HG03442 (cell line): Measurements from ENCODE around the gene UBAC2.

Source experiments
- ATAC-seq: cut with Tn5 transposase; IDR thresholded peaks from one replicate; pipeline ENCODE4 v1.9.1; 2021; ENCODE audit warnings: mild to moderate bottlenecking, moderate library complexity; ENCODE audit not compliant: unreplicated experiment

UBAC2 gene

DNA sequence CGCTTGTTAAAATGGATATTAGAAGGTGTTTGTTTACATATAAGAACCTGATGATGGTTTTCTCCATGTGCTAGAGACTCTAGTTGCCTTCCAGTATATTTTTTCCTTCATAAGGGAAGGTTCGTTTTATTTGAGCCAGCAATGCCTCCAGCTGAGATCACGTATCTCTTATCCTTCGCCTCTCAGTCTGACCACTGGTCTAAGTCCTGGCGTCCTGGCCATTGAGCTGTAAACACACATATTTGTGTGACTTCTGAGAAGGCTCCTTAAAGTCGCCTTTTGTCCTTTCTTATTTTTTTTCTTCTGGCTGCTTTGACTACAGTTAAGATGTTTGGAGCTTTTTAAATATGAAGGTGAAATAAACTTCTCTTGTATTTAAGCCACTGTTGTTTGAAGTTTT, 130.3 kb downstream of the UBAC2 start:
- no peak for ATAC-seq

DNA sequence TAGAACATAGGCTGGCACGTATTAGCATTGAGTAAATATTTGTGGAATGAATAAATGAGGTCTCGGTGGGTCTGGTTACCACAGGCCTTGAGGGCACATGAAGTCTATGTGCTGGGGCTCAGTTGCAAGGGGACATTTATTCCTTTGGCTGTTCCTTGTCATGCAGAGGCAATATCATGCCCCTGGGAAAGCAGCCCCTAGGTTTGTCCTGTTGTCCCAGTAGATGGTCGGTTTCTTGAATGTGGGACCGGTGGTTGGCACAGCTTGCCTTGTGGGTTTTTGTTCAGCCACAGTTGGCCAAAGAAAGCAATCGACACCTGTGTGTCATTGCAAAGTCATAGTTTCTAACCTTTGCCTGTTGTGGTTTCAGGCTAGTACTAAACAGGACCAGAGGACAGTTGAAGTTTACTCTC, 131.2 kb downstream of the UBAC2 start:
- peak; percentile 77 for ATAC-seq

DNA sequence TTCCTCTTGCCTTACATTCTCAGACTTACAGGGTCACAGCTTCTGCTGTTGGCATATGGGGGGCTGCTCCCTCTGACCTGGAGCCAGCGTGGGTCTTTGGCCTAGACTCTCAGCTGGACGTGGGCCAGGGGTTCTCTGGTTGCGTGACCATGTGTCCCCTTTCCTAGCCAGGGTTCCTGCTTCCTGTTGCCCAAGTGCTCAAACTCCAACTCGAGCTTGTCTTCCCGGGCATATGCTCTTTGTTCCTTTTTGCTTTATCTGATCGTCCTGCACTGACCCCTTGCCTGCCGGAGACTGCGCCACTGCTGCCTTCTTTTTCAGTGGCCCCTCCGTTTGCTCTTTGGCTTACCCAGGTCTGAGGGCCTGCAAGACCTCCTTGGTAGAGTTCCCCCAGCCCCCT, 131.8 kb downstream of the UBAC2 start:
- ATAC-seq: peak; percentile 12

DNA sequence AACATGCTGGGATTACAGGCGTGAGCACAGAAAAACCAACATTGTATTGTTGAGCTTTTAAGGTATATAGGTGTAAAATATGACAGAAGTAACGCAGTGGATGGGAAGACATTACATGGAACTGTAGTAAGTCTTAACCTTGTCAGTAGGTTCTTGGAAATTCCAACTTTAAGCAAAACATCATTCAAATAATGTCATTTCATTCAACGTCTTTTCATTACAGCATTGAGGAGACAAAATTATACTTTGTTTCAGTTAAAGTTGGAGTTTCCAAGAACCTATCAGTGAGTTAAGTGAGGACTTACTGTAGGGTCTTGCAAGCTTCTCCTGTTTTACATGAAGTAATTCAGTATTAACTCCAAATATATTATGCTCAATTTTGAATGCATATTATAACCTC, 133.6 kb downstream of the UBAC2 start:
- no peak for ATAC-seq

DNA sequence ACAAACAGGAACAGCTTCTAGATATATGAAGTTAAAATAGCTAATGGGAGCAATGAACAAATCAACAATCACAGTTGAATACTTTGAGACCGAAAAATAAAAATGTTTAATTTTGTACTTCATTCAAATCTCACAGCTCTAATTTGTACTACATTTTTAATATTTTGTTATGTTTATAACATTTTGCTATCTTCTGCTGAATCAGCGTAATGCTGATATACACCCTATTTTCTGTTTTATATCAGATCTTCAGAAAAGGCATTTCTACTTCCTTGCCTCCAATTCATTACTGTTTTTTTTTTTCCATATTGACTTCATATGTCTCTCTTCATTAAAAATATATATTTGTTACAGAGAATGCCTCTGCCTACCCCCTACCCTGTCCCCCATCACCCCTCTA, 134.4 kb downstream of the UBAC2 start:
- ATAC-seq: no peak

DNA sequence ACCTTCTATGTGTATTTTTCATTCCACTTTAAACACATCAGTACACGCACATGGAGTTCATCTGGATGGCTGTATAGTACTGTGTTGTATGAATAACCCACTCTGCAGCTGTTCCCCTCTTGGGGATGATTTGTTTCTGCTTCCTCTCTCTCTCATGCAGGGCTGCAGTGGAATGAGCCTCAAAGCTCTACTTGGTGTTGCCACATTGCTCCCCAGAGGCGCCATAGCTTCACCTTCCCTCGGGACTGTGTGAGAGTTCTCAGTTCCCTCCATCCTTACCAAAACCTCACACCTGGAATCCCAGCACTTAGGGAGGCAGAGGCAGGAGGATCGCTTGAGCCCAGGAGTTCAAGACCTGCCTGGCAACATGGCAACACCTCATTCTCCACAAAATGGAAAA, 134.9 kb downstream of the UBAC2 start:
- peak; percentile 61 for ATAC-seq

DNA sequence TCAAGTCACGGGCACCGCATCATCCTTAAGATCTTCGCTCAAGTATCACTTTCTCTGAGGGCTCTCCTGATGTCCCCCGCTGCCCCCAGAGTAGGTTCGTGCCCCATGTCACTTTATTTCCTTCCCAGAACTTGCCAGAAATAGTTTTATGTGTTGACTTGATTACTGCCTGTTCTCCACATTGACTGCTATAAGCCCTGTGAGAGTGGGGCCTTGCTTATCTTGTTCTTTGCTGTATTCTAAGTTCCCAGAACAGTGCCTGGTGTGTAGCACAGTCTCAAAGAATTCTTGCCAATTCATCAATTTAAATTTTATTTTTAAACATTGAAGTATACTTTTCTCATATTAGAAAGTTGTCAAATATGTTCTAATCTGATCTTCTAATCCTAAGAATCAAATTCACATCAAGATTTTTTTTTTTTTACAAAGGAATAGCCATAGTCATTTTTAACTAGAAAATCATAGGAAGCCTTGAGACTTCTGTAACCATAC, 138.6 kb downstream of the UBAC2 start:
- no peak for ATAC-seq

DNA sequence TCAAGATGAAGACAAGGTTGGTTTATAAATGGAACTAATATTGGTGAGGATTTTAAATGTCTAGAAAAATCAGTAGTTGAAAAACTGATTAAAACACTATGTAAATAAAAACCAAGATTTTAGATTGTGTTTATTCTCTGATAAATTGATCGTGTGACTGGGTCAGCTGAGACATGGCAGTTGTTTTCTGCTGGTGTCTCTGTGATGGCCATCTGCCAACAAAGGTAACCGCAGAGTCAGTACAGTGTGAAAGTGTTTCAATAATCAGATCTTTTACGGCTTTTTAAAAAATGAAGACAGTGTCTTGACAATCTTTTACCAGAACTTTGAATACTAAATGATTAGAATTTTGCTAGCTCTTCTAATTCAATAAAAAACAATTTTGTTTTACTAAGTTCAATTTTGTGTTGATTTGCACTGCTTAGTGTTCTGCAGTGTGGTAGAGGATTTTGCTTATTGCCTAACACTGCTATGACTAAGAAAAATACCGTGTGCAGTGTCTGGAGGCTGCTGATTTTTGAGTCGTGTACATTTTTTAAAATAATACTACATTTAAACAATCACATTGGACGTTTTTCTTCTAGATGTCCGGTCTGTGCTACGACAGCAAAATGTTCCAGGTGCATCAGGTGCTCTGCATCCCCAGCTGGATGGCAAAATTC, 139.2 kb downstream of the UBAC2 start:
- no peak for ATAC-seq

DNA sequence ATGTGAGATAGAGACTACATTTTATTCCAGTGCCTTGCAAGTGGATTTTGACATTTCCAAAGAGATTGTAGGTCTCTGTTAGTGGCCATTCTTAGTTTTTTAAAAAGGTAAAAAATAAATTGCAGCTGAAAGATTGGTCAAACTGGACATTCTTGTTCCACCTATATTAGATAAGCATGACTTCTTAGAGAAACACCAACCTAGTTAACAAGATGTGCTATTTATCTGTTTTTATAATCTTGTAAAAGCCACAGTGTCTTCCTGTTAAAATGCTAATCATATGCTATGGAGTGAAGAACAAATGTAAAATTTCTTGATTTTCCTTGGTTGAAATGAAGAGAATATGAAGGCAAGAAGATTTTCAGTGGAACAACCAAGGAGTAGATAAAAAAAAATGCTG, 140.0 kb downstream of the UBAC2 start:
- ATAC-seq: no peak

DNA sequence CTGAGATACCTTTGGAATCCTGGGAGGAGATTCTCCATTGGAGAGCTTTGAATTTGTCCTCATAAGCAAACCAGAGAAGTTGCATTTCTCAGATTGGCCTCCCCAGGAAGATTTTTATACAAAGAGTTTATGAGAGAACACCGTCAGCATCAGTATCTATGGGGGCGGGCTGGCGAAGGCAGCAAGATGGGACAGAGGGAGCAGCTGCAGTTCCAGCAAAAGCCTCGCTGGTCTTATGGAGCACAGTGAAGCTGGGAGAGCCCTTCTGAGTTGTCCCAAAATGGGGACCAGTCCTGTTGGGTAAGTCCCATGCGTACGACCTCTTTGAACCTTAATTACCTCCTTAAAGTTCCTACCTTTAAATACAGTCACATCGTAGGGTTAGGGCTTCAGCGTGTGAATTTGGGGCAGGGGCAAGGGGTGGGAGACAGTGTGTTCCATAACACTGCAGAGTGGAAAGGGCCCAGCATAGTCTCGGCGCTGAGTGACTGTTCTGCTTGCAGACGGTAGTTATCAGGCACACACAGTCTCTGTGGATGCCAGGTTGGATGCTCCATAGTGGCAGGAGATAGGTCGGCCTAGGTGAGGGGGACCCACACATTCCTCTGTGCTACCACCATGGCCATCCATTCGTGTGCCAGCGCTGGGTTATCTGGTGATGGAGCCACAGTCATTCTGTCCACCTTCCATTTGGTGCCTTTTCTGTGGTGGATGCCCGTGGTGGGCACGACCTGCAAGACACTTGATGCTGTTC, 141.5 kb downstream of the UBAC2 start:
- ATAC-seq: no peak

DNA sequence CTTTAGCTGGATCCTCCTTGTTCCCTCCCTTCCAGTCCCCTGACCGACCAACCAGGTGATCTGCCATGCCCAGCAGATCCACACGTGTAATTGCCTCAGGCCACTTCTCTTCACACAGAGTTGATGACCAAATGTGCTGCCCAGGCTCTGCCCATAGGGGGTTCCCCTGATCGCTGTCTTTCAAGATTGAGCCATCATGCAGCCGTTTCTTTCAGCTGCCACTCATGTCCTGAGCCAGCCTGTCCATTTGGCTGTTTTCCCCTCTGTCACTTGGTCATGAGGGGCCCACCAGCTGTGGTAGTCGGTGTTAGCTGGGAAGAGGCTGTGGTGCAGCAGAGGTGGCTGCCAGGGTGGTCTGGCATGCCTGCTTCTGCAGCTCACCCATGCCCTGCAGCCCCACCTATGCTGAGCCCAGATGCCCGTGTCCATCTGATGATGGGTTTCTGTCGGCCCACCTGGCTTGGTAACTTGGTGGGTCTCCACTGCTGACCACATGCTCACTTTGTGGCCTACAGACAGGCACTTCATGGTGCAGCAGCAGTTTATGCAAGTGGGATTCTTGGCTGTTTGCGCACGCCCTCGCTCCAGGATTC, 142.2 kb downstream of the UBAC2 start:
- ATAC-seq: no peak

DNA sequence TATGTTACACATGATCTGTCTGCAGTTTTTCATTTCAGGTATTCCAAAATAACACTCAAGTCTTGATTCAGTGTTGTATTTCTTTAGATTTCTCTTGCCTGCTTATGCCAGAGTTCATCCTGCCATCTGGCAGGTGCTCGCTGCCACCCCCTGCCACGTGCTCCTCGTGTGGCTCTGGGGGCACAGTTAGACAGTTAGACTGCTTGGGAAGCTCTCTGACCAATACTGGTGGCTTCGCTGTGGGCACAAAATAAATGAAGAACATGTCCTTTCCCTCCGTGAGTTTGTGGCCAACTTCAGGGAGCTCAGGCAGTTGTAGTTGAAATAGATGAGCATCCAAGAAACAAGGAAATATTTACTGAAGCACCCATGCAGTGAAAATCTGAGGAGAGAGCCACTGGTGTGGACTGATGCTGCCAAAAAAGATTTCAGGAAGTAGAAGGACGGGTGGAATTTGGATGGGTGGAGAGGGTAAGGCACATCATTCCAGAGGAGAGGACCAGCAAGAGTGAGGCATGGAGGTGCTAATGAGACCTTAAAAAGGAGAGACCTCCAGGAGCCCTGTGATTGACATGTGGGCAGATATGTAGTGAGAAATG, 144.1 kb downstream of the UBAC2 start:
- ATAC-seq: no peak

DNA sequence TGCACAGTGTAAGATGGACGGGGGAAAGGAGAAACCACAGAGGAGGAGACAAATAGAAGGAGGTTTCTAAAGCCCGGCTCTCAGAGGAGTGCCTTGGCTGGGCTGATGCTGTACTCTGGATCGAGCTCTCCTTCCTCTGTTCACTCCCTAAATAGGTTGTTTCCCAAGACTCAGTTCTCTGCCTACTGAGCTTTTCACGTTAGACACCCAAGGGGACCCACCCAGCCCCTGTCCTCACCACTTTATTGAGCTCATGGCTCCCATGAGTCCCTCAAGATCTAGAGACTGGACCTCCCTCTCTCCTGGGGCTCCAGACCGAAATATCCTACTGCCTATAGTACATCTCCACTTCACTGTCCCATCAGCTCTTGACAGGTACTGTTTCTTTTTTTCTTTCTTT, 144.7 kb downstream of the UBAC2 start:
- ATAC-seq: no peak

DNA sequence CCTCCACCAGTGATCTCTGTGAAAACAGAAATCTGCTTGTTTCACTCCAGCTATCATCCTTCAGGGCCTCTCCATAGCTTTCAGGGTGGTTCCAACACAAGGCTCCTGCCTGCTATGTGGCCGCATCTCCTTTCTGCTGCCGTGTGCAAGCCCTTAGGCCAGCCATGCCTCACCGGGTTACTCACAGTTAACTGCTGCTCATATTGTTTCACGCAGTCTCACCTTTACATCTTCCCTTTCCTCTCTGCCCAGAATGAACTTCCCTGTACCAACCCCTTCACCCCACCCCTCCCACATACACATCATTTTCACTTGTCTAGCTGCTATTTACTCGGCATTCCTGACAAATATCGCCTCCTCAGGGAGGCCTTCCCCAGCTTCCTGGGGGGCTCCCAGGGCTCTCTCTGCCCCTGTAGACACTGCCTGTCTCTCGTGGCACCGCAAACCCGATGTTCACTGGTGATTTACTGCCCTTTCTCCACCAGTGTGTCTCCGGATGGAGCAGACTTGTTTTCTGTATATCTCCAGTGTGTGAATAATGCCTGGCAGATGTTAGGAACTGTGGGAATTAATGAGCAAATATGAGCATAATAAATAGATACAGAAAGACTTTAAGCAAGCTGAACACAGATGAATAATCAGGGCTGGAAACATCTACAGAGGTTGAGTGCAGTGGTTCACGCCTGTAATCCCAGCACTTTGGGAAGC, 145.8 kb downstream of the UBAC2 start:
- ATAC-seq: no peak

DNA sequence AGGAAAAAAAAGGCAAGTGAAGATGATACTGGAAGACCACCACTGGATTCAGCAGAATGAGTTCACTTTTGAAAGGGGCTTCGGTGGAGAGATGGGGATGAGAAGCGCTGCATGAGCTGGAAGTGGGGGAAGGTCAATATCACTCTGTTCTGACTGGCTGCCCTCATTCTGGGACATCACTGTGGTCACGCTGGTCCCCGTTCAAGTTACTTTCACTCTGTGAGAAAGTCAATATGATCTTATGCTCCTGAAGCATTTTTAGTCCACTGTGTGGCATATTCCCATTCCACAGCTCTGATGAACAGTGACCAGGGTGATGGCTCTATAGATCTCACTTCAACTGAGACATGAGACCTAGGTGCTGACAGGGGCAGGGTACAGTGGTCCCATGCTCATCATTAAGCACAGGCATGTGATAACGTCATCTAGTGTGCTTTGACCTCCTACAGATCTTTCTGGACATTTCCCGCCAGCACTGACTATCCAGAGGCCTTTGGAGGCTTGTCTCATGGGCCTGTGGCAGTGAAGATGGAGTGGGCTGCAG, 146.8 kb downstream of the UBAC2 start:
- ATAC-seq: peak; percentile 8

DNA sequence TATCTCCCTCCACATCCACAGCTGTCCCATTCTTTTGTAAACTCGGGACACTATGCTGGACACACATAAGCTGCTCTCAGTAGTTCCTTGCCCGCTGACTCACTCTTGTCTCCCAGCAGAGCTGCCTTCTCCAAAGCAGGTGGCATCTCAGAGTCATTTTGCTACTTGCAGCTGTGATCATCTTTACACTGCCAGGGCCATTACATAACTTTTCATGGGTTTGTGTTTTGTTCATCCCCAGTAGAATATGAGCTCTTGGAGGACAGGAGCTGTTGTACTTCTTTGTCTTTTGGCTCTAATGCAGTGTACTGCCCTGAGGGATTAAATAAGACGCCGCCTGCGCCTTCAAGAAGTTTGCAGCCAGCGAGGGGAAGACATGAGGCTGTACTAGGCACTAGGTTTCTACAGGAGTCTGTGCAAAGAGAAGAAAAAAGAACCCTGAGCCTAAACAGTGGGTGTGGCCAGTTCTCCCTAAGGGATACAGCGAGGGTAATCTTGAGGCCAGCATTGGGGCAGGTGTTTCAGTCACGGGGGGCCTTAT, 147.3 kb downstream of the UBAC2 start:
- peak; percentile 57 for ATAC-seq

DNA sequence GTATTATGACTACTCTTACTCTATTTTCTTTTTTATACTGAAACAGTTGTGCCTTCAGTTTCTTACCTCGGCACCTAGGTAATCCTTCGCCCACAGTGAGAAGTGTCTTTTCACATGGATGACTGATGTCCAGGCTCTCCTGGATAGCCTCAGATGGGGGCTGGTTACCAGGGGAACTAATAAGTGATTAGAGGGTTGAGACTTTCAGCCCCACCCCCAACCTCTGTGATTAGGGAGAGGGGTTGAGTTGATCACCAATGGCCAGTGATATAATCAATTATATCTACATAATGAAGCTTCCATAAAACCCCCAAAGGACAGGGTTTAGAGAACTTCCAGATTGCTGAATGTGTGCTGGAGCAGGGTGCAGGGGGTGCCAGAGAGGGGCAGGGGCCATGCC, 149.5 kb downstream of the UBAC2 start:
- no peak for ATAC-seq

DNA sequence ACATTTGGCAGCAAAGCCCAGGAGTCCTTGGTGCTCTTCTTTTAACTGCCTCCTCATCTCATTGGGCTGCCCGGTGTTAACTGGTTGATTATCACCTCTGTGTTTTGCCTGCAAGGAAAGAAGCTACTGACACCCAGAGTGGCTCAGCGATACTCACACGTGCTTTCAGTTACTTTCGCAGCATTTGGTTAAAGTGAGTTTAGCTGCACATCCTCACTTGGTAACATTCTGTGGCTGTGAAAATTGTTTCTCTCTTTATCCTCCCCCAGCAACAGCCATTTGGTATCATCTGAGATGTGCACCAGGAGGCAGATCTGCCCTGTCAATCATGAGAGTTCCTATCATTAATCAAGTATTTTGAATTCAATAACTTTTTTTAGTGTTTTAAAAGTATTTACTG, 151.1 kb downstream of the UBAC2 start:
- peak; percentile 21 for ATAC-seq

DNA sequence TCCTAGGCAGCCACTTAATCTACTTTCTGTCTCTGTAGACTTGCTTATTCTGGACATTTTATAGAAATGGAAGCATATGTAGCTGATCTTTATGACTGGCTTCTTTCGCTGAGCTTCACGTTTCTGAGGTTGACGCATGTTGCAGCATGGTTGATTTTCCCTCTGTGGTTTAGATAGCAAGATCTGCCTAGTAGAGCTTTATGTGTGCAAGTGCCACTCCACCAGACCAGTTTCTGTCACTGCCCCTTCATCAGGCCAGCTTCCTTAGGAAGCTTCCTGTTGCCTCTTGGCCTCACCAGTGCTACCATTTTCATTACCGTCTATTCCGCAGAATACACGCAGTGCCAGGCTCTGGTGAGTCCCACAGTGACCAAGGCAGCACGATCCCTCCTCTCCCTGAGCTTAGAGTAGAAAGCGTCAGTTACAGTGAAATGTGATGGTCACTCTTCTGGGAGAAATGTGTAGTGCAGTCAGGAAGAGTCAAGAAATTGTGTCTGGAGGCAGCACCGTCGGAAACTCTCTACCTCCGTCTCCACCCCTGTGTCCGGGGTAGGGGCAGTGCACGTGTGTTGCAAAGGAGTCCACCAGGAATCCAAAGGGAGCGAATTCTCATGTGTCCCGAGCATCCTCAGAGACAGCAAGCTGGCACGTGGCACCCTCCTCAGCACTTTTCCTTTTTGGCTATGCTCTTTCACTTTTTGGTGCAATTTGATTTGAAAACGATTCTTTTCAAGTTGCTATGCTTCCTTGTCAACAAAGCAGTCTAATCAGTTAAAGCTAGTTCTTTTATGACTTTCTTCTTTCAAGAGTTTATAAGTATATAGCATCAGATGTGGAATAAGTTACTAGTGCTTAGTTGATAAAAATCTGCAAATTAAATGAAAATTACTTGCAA, 151.9 kb downstream of the UBAC2 start:
- no peak for ATAC-seq

DNA sequence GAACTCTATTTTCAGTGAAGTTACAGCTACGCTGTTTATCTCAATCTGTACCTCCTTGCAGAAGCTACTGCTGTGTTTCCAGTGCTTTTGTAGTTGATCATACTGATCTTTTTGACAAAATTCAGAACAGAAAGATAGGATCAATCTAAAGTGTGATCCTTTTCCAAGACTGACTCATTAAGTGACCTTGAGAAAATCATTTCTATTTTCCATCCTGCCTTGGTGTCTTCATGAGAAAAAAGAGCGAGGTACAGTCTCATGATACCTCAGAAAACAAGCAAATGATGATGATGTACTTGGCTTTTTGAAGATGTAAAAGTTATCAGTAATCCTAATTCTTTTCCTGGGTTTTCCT, 152.6 kb downstream of the UBAC2 start:
- ATAC-seq: no peak
